ENCODE results near the gene LGMN. TPM values are rescaled to one million over a fixed set of nuclear protein-coding genes. Genes with fewer than 3 reads are reported as not detected.

LGMN gene
- total RNA-seq, 4 donors from 2014 or later, result 64.2 to 110 (median 71.5) TPM

- no peaks in the 10 kb centered on the region for H3K27me3 ChIP-seq
- H3K36me3 ChIP-seq, result no peaks in the 10 kb centered on the region
- 67% methylated on average over 18 of the region's 18 CpGs for WGBS
- DNase-seq (ENCODE audit: extremely low spot score), result no peak
- H3K4me3 ChIP-seq, result no peak overlapping the region
- H3K4me1 ChIP-seq, result peaks cover 14 to 26% (median 20%) of the 10 kb centered on the region in 4 donors
- intact Hi-C loops (cut with DNase I), result no loop called here
- no peaks in the 10 kb centered on the region for H3K9me3 ChIP-seq
- H3K27ac ChIP-seq (replicated peaks in 1 of 4), result no peak overlapping the region
- no peak for TF ChIP-seq POLR2A (IDR thresholded peaks at IDR 0.05; ENCODE audit: low read depth)
- TF ChIP-seq POLR2AphosphoS5 (IDR thresholded peaks at IDR 0.05), result no peak
- no peak for TF ChIP-seq CTCF (IDR thresholded peaks at IDR 0.05)
- TF ChIP-seq EP300 (IDR thresholded peaks at IDR 0.05), result no peak
These were observed 54.2 kb downstream of the LGMN start for GRCh38 chr14:92693998-92694795.

GRCh38 chr14:92692822-92693226, 55.6 kb downstream of the LGMN start:
- H3K9me3 ChIP-seq, result no peaks in the 10 kb centered on the region
- H3K4me3 ChIP-seq, result no peak overlapping the region
- H3K27ac ChIP-seq (replicated peaks in 1 of 4), result peak overlapping the region in 2 of 4 donors; percentile 39 to 52
- H3K36me3 ChIP-seq, result peaks cover 0 to 11% (median 5%) of the 10 kb centered on the region in 4 donors
- 0% methylated on average over 1 of the region's 2 CpGs for WGBS
- peaks cover 15 to 30% (median 25%) of the 10 kb centered on the region in 4 donors for H3K4me1 ChIP-seq
- intact Hi-C loops (cut with DNase I), result no loop called here
- DNase-seq (ENCODE audit: extremely low spot score), result no peak
- H3K27me3 ChIP-seq, result no peaks in the 10 kb centered on the region
- no peak for TF ChIP-seq POLR2A (IDR thresholded peaks at IDR 0.05; ENCODE audit: low read depth)
- TF ChIP-seq POLR2AphosphoS5 (IDR thresholded peaks at IDR 0.05), result peak; percentile 13 to 28

- DNase-seq (ENCODE audit: extremely low spot score), result no peak
- no peak for TF ChIP-seq EP300 (IDR thresholded peaks at IDR 0.05)
- TF ChIP-seq POLR2AphosphoS5 (IDR thresholded peaks at IDR 0.05), result no peak
- TF ChIP-seq CTCF (IDR thresholded peaks at IDR 0.05), result peak; percentile 31 to 56 (median 34)
- Histone ChIP-seq H3K27ac (replicated peaks in 1 of 4) (no peak overlapping the region), H3K4me3 (no peak overlapping the region), H3K36me3 (peaks cover 0 to 33% (median 20%) of the 10 kb centered on the region in 4 donors), H3K27me3 (no peaks in the 10 kb centered on the region), H3K4me1 (peaks cover 23 to 51% (median 42%) of the 10 kb centered on the region in 4 donors), H3K9me3 (no peaks in the 10 kb centered on the region)
- intact Hi-C loops (cut with DNase I), result no loop called here
- WGBS, result 85% methylated on average over 10 of the region's 13 CpGs
These were observed 58.0 kb downstream of the LGMN start for GRCh38 chr14:92690171-92691011.

- WGBS, result 93% methylated on average over 11 of the region's 30 CpGs
- TF ChIP-seq CTCF (IDR thresholded peaks at IDR 0.05), result no peak
- no peak for TF ChIP-seq POLR2AphosphoS5 (IDR thresholded peaks at IDR 0.05)
- TF ChIP-seq EP300 (IDR thresholded peaks at IDR 0.05), result no peak
- TF ChIP-seq POLR2A (IDR thresholded peaks at IDR 0.05; ENCODE audit: low read depth), result no peak
- DNase-seq (ENCODE audit: extremely low spot score), result no peak
- peak overlapping the region in 3 of 4 donors; percentile 45 to 73 (median 68) for H3K27ac ChIP-seq (replicated peaks in 1 of 4)
- H3K4me3 ChIP-seq, result peak overlapping the region; percentile 53 to 59 (median 58)
- peaks cover 23 to 47% (median 38%) of the 10 kb centered on the region in 4 donors for H3K4me1 ChIP-seq
- intact Hi-C loops (cut with DNase I), result loop anchor here (5.0 kb wide), 1 partner anchor 176 kb away; the partner anchor contains the start of gene RIN3
- no peaks in the 10 kb centered on the region for H3K9me3 ChIP-seq
- peaks cover 0 to 43% (median 25%) of the 10 kb centered on the region in 4 donors for H3K36me3 ChIP-seq
- no peaks in the 10 kb centered on the region for H3K27me3 ChIP-seq
These were observed 59.7 kb downstream of the LGMN start for GRCh38 chr14:92688434-92689375.

All from esophagus muscularis mucosa (tissue), 4 donors.